Anterior cingulate cortex (tissue), 58 donors: ENCODE results near the gene VWA3B.
"Not testable (repeated sequence)": the region's sequence is repeated elsewhere in the genome, so short reads cannot be mapped to it uniquely, and the experiment has no call there.

ENCODE experiments used
- DNase-seq, 58 donors: peaks; one replicate each; lab custom pipeline; 2025; lab: John Stamatoyannopoulos, UW

VWA3B gene

DNA sequence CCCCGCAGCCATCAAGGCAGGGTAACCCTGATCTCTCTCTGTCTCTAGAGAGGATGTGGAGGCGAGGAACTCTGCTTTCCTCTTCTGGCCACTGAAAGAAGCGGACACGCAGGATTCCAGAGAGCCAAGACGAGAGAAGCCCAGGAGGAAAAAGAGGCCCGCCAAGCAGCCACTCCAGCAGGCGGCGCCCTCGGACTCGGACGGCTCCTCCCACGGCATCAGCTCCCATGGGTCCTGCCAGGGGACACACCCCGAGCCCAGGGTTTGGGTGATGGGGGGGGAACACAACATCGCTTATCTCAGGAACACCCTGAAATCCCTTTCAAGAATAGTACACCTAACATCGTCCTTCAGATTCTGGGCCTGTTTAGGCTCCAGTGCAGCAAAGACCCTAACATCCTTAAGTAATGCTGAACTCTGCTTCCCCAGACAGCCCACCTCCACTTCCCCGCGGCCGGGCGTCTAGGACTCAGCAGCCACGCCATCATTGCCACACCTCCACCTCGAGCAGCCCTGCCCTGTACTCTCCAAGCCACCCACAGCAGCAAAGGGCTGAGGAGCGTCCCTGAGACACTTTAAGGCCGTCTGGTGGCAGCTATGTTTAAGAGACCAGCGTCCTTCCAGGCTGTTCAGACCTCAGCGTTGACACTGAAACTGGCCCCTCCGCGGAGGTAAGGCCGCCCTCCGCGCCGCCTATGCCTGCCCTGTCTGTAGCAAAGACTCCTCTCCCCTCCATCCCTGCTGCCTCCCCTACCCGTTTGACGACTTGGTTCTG lies 225.0 kb downstream of the VWA3B start:
- no peak for DNase-seq

DNA sequence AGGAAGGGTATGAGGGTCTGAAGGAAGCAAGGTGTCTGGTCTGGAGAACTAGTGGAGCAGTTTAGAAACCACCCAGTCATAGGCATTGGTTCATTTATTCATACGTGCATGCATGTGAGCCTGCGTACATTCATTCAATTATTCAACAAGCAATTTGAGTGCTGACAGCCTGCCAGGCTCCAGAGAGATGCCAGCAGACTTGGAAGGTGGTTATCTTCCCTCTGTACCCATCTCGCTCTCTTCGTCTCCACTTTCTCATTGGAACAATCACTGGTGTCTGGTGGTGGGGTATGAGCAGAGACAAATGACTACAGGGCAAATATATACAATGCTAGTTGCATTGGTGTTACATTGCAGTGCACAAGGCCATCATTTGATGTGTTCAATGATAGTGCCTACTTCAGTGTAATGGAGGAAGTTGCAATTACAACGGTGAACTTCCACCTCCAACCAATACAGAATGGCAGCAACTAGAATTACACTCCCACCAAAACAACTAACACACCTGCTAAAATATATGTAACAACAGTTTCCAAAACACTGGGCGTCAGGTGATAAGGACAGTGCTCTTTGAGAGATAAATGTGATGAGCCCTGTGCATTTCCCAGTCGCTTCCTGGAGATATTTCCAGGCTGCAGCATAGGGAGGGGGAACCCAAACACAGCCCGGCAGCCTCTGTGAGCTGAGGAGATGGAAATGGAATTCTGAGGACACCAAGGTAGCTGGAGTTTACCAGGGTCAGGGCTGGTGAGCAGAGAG lies 226.7 kb downstream of the VWA3B start:
- DNase-seq, result no peak

DNA sequence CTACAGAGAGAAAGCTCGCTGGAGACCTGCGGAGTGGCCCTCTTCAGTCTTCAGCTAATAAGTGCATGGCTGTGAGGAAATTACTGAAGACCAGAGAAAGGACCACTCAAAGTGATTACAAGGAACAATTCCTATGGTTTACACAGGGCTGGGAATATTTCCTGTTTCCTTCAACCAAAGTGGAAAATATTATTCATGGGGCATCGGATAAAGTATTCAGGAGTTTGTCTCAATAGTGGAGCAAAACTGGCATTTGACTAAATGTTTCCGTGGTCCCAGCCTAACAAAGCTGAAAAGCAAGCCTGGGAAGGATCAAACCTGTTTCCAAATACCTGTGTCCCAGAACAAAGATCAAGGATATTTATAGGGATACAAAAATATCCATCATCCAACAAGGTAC lies 227.3 kb downstream of the VWA3B start:
- DNase-seq, result no peak

DNA sequence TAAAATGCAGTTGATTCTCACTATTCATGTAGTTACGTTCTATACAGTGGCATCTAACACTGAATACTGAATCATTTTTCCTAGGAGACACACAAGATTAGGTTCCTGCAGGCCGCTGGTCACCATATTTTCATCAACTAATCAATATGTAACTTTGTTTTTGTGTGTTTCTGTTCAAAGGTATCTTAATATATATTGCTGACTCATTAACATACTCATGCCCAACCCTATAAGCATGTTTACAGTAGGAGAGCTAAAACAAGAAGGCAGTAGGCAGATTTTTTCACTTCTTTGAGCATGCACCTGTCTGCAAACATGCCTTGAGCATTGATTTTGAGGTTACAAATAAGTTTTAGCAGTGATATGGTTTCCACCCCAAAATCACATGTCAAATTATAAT lies 229.0 kb downstream of the VWA3B start:
- DNase-seq, result no peak

DNA sequence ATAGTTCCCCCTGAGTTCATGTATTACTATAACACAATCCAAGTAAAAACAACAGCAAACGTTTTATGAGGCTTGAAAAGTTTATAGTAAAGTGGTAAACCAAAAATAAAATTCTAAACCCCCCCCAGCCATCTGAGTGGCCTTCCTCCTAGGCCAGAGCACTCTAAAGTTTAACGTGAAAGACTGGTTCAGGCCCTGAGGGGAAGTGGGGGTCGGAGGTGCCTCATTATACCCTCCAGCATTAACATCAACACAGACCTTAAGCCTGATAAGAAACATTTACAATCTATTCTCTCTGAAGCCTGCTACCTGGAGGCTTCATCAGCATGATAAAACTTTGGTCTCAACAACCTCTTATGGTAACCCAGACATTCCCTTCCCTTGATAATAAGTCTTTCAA lies 230.2 kb downstream of the VWA3B start:
- DNase-seq, result no peak

DNA sequence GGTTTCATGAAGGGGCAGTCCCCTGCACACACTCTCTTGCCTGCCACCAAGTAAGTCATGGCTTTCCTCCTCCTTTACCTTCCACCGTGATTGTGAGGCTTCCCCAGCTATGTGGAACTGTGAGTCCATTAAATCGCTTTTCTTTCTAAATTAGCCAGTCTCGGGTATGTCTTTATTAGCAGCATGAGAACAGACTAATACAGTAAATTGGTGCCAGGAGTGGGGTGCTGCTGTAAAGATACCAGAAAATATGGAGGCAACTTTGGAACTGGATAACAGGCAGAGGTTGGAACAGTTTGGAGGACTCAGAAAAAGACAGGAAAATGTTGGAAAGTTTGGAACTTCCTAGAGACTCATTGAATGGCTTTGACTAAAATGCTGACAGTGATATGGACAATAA lies 233.2 kb downstream of the VWA3B start:
- DNase-seq, result not testable (repeated sequence)

DNA sequence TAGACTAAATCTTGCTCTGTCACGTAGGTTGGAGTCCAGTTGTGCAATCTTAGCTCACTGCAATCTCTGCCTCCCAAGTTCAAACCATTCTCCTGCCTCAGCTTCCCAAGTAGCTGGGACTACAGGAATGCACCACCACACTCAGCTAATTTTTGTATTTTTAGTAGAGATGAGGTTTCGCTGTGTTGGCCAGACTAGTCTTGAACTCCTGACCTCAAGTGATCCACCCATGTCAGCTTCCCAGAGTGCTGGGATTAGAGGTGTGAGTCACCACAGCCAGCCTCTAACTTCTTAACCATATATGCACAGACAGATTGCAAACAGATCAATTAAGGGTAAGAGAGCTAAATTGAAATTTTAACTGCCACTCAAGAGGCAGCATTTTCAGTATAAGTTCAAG lies 237.2 kb downstream of the VWA3B start:
- no peak for DNase-seq

DNA sequence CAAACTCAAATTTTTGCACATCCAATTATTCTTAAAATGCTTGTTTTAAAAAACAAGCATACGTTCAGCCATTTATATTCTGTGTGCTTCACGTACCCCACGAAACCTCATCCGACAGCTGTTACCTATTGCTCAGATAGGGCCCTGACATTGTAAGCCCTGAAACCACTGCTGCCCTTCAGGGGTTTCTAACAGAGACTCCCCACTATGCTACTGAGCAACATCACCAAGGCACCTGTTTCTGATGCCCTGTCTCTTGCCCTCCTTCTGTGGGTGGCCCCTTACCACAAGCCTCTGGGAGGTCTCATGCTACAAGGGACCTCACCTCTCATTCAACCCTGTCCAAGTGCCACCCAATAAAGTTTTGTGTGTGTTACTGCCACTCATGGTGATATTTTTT lies 240.8 kb downstream of the VWA3B start:
- no peak for DNase-seq

DNA sequence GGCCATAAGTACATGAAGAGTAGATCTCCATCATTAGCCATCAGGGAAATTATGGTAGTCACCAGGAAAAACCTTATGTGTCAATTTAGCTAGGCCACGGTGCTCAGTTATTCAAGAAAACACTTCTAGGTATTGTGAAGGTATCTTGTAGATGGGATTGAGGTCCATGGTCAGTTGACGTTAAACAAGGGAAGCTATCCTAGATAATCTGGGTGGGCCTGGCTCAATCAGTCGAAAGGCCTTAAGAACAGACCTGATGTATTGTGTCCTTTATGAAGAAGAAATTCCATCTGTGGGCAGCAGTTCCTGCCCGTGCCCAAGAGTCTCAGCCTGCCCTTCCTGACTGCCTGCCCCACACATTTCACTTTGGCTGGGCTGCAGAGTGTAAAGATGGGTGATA lies 242.6 kb downstream of the VWA3B start:
- DNase-seq, result no peak

DNA sequence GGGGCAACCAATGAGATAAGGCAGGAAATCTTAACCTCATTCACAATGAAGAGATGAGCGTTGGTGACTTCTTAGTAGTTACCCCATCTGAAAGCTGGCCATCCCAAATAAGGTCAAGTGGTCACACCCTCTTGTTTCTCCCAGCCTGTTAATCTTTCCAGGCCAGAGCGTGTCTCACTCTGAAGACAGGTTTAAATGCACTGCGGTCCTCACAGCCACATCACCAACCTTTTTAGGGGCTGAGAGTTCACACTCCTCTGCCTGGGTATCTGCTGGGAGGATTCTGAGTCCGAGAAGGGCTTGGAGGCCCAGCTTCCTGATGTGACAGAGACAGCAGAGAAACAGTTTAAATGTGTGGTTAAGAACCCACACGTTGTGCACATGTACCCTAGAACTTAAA lies 246.0 kb downstream of the VWA3B start:
- DNase-seq, result no peak

DNA sequence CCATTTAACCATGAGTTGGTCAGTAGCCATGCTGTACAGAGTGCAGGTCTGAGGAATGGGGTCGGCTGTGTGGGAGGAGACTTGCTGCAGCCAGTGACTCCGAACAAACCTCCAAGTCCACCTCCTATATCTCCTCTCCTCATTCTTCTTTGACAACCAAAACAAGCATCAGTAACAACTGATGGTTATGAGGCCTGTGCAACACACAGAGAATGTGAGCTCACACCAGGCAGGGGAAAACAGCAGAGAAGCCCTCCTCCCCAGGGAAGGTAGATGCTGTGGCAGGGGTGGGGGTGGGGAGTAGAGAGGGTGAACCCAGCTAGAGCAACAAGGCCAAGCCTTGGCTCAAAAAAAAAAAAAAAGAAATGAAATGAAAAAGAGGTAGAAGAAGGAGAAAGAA lies 247.0 kb downstream of the VWA3B start:
- no peak for DNase-seq

DNA sequence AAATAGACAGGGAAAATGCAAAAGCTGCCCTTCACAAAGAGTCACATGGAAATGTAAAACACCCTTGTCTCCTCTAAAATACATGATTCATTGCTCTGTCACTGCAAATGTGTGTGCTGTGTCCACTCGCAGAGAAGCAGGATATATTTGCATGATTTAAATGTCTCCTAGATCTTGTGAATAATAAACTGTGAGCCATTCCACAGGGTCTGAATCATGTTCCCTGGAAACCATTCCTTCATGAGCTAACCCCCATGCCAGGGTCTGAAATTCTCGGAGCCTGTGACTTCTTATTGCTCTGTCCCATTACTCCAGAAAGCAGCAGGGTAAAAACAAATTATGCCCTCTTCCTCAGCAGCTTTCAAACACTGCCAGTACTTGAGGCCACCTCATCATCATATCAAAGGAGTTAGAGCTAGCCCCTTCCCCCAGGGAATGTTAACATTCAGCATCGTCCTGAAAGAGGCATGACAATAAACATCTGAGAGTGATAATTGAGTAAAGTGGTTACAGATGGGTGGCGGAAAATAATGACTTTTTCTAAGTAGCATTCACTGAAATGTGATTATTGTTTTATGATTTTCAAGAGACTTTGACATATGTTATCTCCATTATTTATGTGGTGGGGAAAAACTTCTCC lies 247.6 kb downstream of the VWA3B start:
- peak in 18 of 58 donors; percentile 4 to 55 (median 14) for DNase-seq

DNA sequence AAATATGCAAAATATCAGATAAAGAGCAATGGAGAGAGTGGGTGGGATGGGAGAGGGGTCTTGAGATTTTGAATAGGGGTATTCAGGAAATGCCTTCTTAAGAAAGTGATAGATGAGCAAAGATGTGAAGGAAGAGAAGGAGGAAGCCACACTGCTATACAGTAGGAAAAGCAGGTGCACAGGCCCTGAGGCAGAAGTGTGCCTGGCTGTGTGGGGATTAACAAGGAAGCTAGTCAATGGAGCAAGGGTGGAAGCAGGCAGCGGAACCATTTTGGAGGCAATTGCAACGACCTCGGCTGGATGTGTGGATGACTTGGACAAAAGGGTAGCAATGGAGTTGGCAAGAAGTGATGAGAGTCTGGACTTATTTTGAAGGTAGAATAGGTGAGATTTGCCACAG lies 248.3 kb downstream of the VWA3B start:
- DNase-seq, result no peak

DNA sequence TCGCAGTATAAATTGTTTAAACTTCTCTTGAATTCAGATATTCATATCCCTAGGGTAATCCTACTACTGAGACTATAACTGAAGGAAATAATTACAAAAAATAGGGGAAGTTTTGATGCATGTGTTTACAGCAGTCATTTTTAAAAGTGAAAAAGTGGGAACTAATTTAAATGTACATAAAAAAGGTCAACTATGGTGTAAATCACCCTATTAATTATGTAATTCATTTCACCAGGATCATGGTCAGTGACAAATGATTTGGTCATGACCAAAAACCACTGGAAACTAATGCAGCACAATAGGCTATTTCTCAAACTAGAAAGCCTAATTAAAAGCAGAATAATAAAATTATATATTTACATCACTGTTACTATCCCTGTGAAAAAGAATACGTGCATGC lies 254.3 kb downstream of the VWA3B start:
- DNase-seq, result no peak

DNA sequence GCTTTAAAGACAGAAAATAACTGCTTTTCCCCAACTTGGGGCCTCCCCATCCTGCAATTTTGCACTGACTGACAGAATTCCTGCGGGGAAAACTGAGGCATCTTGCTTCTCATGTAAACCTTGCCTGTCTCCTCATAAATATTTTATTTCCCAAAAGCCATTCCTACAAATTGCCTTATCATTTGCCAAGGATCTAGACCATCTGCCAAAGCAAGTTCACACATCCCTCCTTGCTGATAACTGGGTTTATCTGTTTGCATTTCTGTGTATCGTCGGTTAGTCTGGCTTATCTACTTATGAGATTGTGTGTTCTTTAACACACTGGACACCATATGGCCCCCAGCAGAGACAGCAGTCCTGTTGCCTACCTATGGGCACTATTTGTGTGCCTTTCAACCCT lies 256.3 kb downstream of the VWA3B start:
- no peak for DNase-seq

DNA sequence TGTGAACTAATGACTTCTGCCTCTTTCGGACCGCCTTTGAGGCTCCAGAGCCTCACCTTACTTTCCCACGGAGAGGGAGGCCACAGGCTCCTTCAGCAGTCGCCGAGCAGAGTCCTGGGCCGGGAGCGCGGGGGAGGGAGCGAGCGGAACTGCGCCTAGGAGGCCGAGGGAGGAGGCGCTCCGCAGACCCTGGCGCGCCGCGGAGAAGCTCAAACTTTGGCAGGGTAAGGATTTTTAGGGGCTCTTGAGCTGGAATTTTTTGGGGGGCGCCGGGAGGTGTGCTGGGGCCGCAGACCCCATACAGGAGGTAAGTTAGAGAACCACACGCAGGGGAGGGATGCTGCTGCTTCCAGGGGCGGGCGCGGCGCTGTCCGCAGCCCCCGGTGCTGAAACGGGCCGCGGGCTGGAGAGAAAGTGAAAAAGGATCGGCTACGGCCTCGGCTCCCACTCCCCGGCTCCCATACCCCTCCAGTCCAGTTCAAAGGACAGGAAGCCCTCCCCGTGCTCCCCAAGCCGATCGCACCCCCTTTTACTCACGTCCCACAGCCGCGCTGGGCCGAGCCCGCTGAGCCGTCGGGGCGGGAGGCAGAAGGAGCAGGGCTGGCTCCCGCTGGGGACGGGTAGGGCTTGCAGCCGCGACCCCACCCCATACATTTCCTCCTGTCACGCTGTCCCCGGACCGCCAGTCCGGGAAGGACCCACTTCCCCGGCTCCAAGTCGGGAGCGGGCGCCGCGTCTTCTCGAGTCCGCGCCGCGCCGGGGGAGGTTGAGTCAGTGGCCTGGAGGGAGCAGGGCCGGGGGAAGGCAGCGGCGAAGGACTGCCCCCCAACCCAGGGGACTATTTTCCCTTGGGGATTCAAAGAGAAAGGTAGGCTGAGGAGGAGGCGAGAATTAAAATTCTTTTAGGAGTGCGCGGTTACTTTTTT lies 259.6 kb downstream of the VWA3B start, which contains the start of gene CNGA3:
Gene CNGA3 (plus strand): TSS at position 146 of the 926 bp plus-strand sequence. CDS start 23,520 bp downstream, outside the sequence.
- peak in 1 of 58 donors; percentile 1 for DNase-seq

DNA sequence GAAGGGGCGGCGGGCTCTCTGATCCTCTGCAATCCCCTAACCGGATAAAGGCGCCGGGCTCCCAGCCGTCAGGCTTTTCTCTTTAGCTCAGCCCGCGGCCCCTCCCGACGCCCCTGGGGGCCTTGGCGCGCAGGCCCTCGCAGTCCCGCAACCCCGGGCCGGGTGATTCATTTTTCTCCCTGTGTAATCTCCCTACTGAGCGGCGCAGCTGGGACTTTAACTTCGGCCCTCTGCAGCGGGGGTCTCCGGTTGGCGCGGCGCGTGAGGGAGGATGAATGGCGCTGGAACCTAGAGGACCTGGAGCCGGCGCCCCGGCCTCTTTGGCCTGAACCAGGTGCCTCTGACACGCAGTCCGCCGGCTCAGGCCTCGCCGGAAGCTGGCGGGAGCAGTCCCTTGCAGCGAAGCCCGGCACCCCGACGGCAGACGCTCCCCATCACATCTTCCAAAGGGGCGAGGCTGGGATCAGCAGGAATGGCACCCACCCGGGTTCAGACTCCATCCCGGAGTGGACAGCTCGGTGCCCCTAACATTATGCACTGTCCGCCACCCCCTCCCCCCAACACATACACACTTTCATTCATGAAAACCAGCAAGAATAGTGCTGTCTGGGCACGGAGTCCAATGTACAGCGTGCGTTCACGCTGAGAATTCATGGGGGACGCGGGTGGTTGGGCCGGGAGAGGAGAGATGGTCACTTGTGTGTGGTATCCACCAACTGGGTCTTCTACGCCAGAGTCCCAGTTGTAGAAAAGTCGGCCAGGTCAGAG lies 260.5 kb downstream of the VWA3B start:
- no peak for DNase-seq

DNA sequence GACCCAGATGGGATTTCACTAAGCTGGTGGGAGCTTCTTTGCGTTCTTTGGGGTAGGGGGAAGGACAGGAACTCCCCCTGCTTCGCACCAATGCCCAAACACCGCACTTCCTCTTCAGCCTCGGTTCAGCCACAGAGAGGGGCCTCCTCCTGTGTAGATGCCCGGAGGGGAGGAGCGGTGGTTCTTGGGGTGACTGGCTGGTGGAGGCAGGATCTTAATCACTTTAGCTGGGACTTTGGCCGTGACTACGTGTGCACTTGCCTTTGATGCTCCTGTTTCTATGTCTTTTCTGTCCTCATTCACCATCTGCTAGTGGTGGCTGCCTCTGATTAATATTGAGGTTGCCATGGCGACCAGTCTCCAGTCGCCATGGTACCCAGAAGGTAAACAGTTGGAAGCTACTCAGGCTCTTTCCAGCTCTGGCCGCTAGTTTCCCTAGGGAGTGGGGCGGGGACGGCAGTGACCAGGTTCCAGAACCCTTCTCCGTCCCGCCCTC lies 261.1 kb downstream of the VWA3B start:
- DNase-seq, result peak in 22 of 58 donors; percentile 5 to 70 (median 22)

DNA sequence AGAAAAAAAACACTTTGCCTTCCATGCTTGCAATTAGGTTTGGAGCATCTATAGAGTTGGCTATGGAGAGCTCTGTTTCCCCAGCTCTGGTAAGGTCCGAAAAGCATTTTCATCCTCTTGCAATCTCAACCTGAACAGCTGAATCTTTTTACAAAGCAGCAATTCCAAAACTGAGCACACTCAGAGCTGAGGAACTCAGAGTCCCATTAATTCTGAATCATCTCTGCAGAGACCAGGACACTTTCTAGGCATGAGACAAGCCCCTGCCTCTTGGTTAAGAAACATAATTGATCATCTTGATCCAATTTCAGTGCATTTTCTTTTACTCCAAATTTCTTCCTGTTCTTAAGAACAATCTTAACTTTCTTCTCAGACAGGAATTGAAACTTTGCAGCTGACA lies 263.4 kb downstream of the VWA3B start:
- no peak for DNase-seq
